ENCODE results near the gene SP140. TPM values are rescaled to one million over a fixed set of nuclear protein-coding genes. Genes with fewer than 3 reads are reported as not detected.
"Not testable (repeated sequence)": the region's sequence is repeated elsewhere in the genome, so short reads cannot be mapped to it uniquely, and the experiment has no call there.

The SP140 gene
- total RNA-seq, 2 experiments from 2014 or later, result 4.8 to 6.4 TPM

DNA sequence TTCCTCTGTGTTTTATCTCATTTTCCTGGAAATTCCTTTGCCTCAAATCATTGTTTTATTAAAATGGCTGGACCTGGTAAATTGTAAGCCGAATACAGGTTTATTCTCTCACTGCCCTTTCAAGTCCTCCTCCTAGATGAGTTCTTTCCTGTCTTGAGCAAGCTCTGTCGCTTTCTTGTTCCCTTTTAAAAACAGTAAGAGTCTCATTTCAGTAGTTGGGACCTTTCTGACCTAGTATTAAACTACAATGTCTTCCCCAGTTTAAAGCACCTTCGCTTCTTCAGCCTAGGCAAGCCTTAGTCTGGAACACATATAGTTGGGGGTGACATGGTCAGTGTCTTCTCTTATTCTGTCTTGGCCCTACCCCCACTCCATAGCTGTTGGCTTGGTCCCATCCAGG lies 60.5 kb downstream of the SP140 start:
- no peak overlapping the region for H3K4me3 ChIP-seq (ENCODE audit: low read depth, low read length, poor library complexity, severe bottlenecking)
- no peak overlapping the region for H3K4me2 ChIP-seq (ENCODE audit: low read length)
- ChIA-PET CTCF (ENCODE audit: unreplicated experiment) (no interaction called here), POLR2A (no interaction called here)
- H4K20me1 ChIP-seq (ENCODE audit: insufficient read depth, low read length), result no peaks in the 10 kb centered on the region
- intact Hi-C loops (cut with micrococcal nuclease; ENCODE audit: unreplicated experiment), result no loop called here
- no peaks in the 10 kb centered on the region for H3K9me3 ChIP-seq (ENCODE audit: low read length)
- no peak overlapping the region for H2AFZ ChIP-seq (ENCODE audit: low read length)
- no peaks in the 10 kb centered on the region for H3K9me2 ChIP-seq (ENCODE audit: insufficient read depth, low read length)
- H3K36me3 ChIP-seq (ENCODE audit: insufficient read depth, low read length), result no peaks in the 10 kb centered on the region
- no peak for DNase-seq (ENCODE audit: low spot score)
- BruUV-seq (replicated peaks), result no TSS peak
- no peaks in the 10 kb centered on the region for H3K4me1 ChIP-seq (ENCODE audit: insufficient read depth, low read length, poor library complexity, severe bottlenecking)
- no peaks in the 10 kb centered on the region for H3K79me2 ChIP-seq (ENCODE audit: insufficient read depth, low read depth, low read length)
- no peak overlapping the region for H3K27ac ChIP-seq (ENCODE audit: low read depth, low read length, poor library complexity, severe bottlenecking)
- TF ChIP-seq, protein P1, sequence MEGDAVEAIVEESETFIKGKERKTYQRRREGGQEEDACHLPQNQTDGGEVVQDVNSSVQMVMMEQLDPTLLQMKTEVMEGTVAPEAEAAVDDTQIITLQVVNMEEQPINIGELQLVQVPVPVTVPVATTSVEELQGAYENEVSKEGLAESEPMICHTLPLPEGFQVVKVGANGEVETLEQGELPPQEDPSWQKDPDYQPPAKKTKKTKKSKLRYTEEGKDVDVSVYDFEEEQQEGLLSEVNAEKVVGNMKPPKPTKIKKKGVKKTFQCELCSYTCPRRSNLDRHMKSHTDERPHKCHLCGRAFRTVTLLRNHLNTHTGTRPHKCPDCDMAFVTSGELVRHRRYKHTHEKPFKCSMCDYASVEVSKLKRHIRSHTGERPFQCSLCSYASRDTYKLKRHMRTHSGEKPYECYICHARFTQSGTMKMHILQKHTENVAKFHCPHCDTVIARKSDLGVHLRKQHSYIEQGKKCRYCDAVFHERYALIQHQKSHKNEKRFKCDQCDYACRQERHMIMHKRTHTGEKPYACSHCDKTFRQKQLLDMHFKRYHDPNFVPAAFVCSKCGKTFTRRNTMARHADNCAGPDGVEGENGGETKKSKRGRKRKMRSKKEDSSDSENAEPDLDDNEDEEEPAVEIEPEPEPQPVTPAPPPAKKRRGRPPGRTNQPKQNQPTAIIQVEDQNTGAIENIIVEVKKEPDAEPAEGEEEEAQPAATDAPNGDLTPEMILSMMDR (conservative IDR thresholded peaks at IDR 0.05; ENCODE audit: low read length), result no peak
- TF ChIP-seq EZH2phosphoT487 (IDR thresholded peaks at IDR 0.05; ENCODE audit: borderline replicate concordance, low read depth, low read length), result no peak

DNA sequence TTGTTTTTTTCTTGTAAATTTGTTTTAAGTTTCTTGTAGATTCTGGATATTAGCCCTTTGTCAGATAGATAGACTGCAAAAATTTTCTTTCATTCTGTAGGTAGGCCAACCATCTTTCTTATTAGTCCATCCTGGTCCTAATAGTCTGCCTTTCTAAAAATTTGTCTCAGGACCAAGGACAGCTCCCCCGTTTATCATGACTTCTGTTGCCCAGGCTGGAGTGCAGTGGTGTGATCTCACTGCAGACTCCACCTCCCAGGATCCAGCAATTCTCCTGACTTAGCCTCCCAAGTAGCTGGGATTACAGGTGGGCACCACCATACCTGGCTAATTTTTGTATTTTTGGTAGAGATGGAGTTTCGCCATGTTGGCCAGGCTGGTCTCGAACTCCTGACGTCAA lies 63.8 kb downstream of the SP140 start:
- H3K4me1 ChIP-seq (ENCODE audit: insufficient read depth, low read length, poor library complexity, severe bottlenecking); H3K27ac ChIP-seq (ENCODE audit: low read depth, low read length, poor library complexity, severe bottlenecking); CTCF ChIA-PET (ENCODE audit: unreplicated experiment); H3K79me2 ChIP-seq (ENCODE audit: insufficient read depth, low read depth, low read length); H4K20me1 ChIP-seq (ENCODE audit: insufficient read depth, low read length); H3K9me2 ChIP-seq (ENCODE audit: insufficient read depth, low read length); H2AFZ ChIP-seq (ENCODE audit: low read length); H3K4me2 ChIP-seq (ENCODE audit: low read length); H3K36me3 ChIP-seq (ENCODE audit: insufficient read depth, low read length); intact Hi-C loops (cut with micrococcal nuclease; ENCODE audit: unreplicated experiment); H3K9me3 ChIP-seq (ENCODE audit: low read length); H3K4me3 ChIP-seq (ENCODE audit: low read depth, low read length, poor library complexity, severe bottlenecking); BruUV-seq (replicated peaks): not testable (repeated sequence)
- DNase-seq (ENCODE audit: low spot score), result peak; percentile 23
- POLR2A ChIA-PET, result interaction anchor here (0.6 kb wide), 1 partner anchor 543 kb away, joined by 3 read pairs; no protein-coding TSS in a partner anchor

DNA sequence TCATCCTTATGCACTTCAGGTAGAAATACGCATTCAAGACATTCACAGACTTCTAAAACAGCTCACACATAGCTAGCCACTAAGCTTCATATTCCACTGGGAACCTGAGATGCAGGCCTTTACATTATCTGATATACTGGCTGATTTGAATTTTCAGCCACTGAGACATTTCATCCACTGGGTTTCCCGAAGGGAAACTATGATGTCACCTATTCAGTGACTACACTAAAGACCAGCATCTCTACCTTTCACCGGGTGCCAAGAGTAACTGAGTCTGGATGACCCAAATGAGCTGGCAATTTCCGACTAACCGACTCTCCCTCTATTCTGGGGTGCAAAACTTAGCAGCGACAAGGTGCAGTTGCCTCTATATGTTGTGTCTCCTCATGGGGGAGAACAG lies 69.7 kb downstream of the SP140 start:
- H3K4me1 ChIP-seq (ENCODE audit: insufficient read depth, low read length, poor library complexity, severe bottlenecking), result no peaks in the 10 kb centered on the region
- intact Hi-C loops (cut with micrococcal nuclease; ENCODE audit: unreplicated experiment), result no loop called here
- CTCF ChIA-PET (ENCODE audit: unreplicated experiment), result no interaction called here

More for the DNA sequence above, 69.7 kb downstream of the SP140 start:
- H3K9me2 ChIP-seq (ENCODE audit: insufficient read depth, low read length), result no peaks in the 10 kb centered on the region
- no peaks in the 10 kb centered on the region for H3K36me3 ChIP-seq (ENCODE audit: insufficient read depth, low read length)
- H3K4me2 ChIP-seq (ENCODE audit: low read length), result no peak overlapping the region
- no peaks in the 10 kb centered on the region for H3K79me2 ChIP-seq (ENCODE audit: insufficient read depth, low read depth, low read length)
- 0 out of 2 replicates have a peak, but pooled peaks cover under 1% of the 10 kb centered on the region for H3K9me3 ChIP-seq (ENCODE audit: low read length)
- no TSS peak for BruUV-seq (replicated peaks)
- TF ChIP-seq EZH2phosphoT487 (IDR thresholded peaks at IDR 0.05; ENCODE audit: borderline replicate concordance, low read depth, low read length), result no peak
- TF ChIP-seq, protein P1 (conservative IDR thresholded peaks at IDR 0.05; ENCODE audit: low read length), result no peak
- POLR2A ChIA-PET, result no interaction called here
- H2AFZ ChIP-seq (ENCODE audit: low read length), result no peak overlapping the region
- H3K27ac ChIP-seq (ENCODE audit: low read depth, low read length, poor library complexity, severe bottlenecking), result no peak overlapping the region
- H3K4me3 ChIP-seq (ENCODE audit: low read depth, low read length, poor library complexity, severe bottlenecking), result no peak overlapping the region
- DNase-seq (ENCODE audit: low spot score), result no peak
- no peaks in the 10 kb centered on the region for H4K20me1 ChIP-seq (ENCODE audit: insufficient read depth, low read length)

Measured in OCI-LY7 (cell line).